GM18868 (cell line): ENCODE data around the gene SLCO4A1.

ENCODE experiments used
- ATAC-seq: cut with Tn5 transposase; IDR thresholded peaks from one replicate; pipeline ENCODE4 v1.9.1; 2021; ENCODE audit warnings: mild to moderate bottlenecking, moderate library complexity; ENCODE audit not compliant: unreplicated experiment

SLCO4A1 gene

GRCh38 chr20:62663145-62664018, 21.1 kb downstream of the SLCO4A1 start:
- no peak for ATAC-seq

DNA sequence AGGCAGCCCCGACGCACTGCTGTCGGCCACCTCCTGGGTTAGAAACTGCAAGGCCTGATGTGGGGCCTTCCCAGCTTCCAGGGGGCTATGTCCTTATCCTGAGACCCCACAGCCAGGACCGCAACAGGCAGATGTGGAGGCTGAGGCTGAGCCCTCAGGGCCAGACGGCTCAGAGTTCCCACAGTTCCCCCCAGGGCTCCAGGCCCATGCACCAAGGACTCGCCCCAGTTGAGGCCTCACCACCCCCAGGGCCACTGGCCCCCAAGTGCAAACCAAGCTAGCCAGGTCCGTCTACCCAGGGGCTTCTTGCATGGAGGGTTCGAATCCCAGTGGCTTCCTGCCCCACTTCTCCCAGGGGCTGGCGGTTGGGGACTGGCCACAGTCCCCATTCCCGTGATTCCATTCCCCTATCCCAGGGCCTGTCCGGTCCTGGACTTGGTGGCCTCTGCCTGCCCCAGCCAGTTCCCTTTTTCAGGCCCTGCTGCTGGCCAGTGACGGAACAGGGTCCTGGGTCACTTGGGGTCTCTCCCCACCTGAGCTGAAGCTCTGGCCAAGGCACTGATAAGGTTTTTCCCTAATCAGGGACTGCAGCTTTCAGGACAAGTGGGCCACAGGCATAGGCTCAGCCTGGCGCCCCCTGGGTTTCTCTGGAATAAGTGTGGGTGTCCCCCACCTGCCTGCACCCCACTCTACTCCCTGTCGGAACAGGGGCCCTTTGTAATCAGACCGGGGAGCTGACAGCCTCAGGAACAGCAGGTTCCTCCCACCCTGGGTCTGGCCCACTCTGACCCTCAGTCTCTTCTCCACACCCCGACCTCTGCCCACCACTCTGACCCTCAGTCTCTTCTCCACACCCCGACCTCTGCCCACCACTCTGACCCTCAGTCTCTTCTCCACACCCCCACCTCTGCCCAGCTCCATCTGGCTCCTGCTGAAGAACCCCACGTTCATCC, 22.0 kb downstream of the SLCO4A1 start:
- no peak for ATAC-seq

GRCh38 chr20:62665153-62665754, 23.0 kb downstream of the SLCO4A1 start:
- ATAC-seq = no peak

DNA sequence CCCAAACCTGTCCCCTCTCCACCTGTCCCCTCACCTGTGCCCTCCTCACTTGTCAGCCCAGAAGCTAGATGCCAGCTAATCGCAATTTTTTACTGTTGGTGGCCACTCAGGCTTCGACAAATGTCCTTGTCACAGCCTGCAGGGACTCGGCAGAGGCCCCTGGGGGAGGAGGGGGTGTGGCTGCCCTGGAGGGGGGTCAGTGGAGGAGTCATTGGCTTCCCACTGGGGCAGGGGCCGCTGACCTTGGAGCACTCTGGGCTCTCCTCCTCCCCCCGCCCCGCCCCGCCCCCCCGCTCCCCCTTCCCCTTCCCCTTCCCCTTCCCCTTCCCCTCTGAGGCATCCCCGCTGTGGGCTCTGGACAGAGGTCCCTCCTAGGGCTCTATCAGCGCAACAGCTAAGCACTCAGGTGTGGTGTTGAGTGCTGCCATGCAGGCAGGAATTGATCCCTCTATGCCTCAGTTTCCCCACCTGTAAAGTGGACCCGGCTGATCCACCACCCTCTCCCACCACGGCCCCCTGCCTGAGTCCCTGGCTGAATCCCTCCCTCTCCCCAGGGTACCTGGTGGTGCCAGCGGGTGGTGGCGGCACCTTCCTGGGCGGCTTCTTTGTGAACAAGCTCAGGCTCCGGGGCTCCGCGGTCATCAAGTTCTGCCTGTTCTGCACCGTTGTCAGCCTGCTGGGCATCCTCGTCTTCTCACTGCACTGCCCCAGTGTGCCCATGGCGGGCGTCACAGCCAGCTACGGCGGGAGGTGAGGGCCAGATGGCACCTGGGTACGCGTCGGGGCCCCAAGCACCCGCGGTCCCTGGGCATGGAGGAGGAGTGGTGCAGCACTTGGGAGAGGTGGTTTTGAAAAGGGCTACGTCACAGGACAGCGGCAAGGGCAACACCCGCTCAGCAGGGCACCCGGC, 23.8 kb downstream of the SLCO4A1 start:
- ATAC-seq = no peak

GRCh38 chr20:62666736-62667529, 24.6 kb downstream of the SLCO4A1 start:
- ATAC-seq = no peak

DNA sequence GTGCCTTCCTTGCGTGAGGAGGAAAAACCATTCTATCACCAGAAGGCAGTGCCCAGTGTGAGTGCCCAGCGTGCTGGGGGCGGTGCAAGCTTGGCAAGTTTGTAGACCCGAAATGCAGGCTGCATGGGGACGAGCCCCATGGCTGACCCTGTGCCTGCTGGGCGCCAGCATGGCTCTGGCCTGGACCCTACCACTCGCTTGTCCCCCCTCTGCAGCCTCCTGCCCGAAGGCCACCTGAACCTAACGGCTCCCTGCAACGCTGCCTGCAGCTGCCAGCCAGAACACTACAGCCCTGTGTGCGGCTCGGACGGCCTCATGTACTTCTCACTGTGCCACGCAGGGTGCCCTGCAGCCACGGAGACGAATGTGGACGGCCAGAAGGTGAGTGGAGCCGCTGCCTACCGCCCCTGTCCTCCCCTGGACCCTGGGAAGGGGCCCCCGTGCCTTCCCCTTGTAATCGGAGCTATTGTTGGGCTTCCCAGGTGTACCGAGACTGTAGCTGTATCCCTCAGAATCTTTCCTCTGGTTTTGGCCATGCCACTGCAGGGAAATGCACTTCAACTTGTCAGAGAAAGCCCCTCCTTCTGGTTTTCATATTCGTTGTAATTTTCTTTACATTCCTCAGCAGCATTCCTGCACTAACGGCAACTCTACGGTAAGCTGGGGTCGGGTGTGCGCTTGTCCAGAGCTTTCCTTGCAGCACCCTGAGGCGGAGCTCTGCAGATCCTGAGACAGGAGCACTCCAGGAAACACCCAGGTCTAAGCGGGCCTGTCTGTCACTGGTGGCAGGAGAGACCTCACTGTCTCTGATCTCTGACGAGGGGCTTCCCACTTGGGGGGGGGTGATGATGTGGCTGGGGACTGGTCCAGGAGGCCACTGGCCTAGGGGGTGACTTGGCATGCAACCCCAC, 25.5 kb downstream of the SLCO4A1 start:
- no peak for ATAC-seq

DNA sequence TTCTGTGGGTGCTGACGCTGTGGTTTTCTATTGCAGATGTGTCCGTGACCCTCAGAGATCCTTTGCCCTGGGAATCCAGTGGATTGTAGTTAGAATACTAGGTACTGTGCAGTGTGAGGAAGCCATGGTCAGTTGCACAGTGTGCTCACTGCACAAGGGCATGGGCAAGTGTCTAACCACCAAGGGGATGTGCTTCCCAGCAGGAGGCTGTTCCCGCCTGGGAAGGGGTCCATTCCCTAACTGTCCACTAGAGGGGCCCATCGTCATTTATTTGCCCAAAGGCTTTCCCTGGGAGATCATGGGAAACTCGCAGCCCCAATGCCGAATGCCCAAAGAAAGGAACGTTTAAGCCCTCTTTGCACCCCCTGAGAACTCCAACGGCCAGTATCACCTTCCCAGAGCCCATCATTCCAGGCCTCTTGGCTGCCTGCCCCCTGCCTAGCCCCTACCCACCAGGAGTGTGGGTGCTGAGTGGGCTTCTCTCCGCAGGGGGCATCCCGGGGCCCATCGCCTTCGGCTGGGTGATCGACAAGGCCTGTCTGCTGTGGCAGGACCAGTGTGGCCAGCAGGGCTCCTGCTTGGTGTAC, 26.2 kb downstream of the SLCO4A1 start:
- no peak for ATAC-seq

GRCh38 chr20:62669249-62669648, 26.9 kb downstream of the SLCO4A1 start:
- ATAC-seq = no peak

DNA sequence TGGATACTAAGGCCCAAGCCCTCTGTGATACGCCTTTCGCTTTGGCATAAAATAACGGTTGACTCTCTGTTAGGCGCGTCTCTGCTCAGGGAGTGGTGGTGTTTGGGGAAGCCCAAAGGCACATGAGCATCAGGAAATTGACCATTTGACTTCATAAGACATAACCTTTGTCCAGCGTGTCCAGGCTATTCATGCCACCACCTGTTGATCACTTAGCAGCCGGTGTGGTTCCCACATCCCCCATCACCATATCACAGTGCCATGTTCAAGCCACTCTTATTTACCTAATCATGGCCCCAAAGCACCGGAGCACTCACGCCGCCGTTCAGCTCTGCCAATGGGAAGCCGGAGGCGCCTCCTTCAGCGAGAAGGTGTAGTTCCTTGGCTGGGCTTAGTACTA, 27.9 kb downstream of the SLCO4A1 start:
- no peak for ATAC-seq

- no peak for ATAC-seq
Measured at GRCh38 chr20:62670998-62671397, 28.7 kb downstream of the SLCO4A1 start.

DNA sequence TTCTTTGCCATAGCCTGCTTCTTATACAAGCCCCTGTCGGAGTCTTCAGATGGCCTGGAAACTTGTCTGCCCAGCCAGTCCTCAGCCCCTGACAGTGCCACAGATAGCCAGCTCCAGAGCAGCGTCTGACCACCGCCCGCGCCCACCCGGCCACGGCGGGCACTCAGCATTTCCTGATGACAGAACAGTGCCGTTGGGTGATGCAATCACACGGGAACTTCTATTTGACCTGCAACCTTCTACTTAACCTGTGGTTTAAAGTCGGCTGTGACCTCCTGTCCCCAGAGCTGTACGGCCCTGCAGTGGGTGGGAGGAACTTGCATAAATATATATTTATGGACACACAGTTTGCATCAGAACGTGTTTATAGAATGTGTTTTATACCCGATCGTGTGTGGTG, 29.5 kb downstream of the SLCO4A1 start:
- ATAC-seq = no peak

- ATAC-seq = no peak
Measured at GRCh38 chr20:62674370-62674769, 32.1 kb downstream of the SLCO4A1 start.

DNA sequence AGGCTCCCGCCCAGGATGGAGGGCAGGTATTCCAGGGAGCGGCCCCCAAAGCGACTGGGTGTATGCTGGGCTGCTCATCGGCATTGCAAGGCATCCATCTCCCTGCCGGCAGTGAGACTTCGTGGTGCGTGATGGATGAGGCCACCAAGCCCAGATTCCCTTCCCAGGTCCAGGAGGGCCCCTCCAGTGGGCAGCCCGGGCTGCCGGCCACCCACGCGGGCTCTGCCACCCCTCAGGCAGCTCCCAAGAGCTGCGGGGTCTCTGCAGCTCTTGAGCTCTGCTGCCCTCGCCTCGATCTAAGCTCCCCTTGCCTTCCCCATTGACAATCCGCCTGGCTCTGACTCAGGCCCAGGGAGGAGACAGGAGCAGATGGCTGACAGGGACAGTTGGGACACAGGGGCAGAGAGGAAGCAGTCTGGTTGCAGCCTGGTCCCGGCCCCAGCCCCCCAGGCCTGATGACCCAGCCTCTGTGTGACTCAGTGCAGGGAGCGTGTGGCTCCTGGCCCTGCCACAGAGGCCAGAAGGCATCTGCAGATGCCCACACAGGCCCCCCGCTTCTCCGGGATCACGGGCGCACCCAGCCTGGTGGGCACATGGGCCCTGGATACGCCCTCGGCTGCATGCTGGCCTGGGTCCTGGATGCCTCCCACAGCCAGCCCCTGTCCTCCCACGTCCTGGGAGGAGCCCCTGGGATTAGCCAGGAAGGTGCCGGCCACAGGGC, 33.0 kb downstream of the SLCO4A1 start:
- no peak for ATAC-seq

- no peak for ATAC-seq
Measured at GRCh38 chr20:62675877-62676260, 33.6 kb downstream of the SLCO4A1 start.

- no peak for ATAC-seq
Measured at GRCh38 chr20:62676976-62677375, 34.7 kb downstream of the SLCO4A1 start.

- no peak for ATAC-seq
Measured at GRCh38 chr20:62677678-62678077, 35.4 kb downstream of the SLCO4A1 start.

DNA sequence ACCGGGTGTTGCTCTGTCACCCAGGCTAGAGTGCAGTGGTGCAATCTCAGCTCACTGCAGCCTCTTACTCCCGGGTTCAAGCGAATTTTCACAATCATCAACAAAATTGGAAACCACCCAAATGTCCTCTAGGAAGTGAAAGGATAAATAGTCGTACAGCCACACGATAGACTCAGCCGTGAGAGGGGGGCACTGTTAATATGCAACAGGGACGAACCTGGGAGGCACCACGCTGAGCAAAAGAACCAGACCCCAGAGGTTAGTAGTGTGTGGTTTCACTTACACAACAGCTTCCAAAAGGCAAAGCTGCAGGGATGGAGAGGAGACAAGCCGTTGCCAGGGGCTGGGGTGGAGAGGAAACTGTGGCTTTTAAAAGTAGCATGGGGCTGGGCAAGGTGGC, 36.2 kb downstream of the SLCO4A1 start:
- ATAC-seq = no peak
